Suppressor macrophage (primary cell): Measurements from ENCODE around the gene KCTD10.

Experiments
- DNase-seq, 4 experiments: peaks; one replicate each; pipeline ENCODE4 v3.0.0-alpha.2; 2020 to 2022

Gene KCTD10

GRCh38 chr12:109473006-109473405 lies 4.1 kb downstream of the KCTD10 start:
- no peak for DNase-seq

GRCh38 chr12:109469517-109469916 lies 7.6 kb downstream of the KCTD10 start:
- DNase-seq, result no peak

- DNase-seq, result peak; percentile 33 to 66 (median 62)
Observed at GRCh38 chr12:109467978-109468676, 9.0 kb downstream of the KCTD10 start.

GRCh38 chr12:109466821-109467220 lies 10.3 kb downstream of the KCTD10 start:
- no peak for DNase-seq

GRCh38 chr12:109466305-109466704 lies 10.8 kb downstream of the KCTD10 start:
- DNase-seq, result no peak

DNA sequence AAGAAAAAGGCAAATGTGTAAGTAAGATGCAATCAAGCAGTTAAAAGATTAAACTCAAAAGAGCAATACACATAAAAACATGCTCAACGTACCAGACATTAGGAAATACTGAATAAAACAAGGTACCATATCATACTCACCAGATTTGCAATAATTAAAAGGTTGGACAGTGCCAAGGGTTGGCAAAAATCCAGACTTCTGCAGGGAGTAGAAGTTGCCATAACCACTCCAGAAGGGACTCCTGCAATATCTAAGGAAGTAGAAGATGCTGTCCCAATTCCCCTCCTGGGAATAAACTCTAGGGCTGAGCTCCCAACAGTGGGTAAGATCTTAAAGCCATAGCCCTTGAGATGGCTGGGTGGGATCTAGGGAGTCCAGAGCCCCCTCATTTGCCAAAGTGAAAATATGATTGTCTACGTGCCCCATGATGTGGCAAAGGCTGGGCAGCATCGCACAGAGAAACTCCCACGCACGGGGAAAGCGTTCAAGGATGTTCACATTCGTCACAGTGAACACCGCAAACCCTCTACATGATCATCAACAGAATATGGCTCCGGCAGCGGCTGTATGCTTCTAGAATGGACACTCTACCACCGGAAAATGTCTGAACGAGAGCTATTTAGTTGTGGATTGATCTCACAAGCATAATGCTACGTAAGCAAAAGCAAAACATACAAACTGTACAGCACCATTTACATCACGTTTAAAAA lies 12.3 kb downstream of the KCTD10 start:
- DNase-seq, result no peak

- DNase-seq, result no peak
Observed at GRCh38 chr12:109463756-109464155, 13.3 kb downstream of the KCTD10 start.

DNA sequence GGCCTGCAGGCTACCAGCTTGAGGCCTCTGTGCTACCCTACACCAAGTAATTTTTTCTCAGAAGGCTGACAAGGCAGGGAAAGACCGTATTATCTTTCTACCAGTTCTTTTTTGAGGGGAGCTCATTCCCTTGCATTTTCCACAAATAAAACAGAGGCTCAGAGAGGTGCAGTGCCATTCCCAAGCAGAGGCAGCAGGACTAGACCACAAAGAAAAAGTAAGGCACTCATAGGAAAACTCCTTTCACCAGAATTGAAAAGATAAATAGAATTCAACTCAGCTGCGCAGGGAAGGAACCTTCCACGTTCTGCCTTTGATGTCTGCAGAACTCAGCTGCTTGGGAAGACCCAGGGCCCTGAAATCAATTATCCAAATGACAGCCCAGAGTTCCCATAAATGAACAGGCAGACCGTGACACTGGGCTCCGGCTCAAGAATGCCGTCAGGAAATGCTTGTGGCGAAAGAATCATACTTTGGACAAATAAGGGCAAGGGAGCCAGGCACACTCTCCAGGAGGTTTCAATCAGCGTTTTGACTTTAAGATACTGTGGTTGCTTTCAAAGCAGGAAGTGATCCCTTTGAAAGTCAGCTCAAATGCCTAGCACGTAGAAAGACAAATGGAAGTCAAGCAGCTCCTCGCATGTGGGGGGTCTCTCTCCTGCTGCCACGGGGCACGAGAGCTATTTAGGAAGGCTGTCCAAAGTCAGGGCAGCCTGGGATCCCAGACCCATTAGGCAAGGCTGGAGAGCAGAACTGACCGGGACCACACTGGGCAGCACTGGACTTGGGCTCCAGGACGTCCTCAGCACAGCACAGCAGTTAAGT lies 14.0 kb downstream of the KCTD10 start:
- peak; percentile 66 to 77 (median 70) for DNase-seq

DNA sequence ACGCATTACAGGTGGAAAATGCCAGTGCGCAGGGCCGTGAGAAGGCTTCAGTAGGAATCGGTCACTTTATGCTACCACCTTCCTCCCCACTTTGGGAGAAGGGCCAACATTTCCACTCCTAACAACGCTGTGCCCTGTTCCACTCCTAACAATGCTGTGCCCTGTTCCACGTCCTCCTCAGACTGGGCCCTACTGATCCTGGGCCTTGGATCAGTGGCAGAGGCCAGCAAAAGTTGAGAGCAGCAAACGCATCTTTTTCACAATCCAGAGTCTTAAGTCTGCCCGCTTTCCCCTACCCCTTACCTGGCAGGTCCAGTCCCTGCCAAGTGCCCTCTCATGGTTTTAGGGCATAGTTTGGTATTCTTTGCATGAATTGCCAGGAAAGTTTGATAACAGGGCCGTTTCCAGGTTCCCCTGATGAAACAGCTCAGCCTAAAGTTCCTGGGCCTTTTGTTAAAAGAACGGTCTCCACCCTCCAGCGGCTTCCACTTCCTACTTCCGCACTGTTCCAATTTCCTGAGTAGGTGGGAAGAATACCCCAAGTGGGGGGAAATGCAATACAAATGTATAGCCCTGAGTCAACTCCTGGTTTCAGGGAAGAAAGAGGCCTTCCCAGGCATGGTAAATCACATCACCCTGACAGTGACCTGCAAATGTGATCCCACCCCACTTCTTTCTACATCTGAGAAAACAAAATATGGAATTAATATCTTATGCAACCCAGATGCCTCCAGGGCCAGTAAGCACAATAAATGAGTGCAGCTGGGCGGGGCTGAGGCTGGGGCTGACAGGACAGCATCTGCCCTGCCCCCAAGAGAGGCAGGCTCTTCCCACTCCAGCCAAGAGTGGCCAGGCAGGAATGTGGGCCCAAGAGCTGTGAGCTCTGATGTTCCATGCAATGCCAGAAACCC lies 15.0 kb downstream of the KCTD10 start:
- DNase-seq, result peak; percentile 3 to 54 (median 32)

DNA sequence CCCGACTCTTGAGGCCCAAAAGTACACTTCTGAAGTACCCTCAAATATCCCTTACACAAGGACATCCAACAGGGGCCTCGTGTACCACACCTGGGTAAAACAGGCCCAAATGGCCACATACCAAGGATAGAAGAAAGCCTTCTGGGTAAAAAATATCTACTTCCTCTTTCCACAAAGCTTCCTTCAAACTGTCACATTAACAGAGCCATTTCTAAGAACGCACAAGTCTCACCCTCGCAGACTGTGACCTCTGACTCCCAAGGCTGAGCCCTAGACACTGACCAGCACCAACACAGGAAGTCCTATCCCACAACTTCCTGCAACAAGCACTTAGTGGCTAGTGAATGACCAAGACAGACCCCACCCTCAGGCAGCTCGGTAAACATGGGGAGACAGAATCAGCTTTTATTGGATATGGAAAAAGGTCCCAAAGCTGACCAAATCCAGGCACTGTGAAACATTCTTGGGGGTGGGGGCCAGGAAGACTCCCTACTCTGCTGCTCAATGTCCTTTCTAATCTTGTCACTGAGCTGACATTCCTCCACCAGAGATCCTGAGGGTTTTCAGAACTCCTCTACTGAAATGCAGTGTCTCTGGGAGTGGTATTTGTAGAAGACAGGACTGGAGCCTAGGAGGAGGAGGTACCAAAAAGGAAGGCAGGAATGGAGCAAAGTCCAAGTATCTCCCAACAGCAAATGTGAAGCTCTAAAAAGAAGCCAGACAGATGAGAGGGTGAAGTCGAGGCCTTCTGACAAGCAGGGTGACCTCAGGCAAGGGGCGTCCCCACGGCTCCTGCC lies 15.9 kb downstream of the KCTD10 start:
- DNase-seq, result peak; percentile 85 to 94 (median 88)

GRCh38 chr12:109460538-109460937 lies 16.6 kb downstream of the KCTD10 start:
- no peak for DNase-seq

DNA sequence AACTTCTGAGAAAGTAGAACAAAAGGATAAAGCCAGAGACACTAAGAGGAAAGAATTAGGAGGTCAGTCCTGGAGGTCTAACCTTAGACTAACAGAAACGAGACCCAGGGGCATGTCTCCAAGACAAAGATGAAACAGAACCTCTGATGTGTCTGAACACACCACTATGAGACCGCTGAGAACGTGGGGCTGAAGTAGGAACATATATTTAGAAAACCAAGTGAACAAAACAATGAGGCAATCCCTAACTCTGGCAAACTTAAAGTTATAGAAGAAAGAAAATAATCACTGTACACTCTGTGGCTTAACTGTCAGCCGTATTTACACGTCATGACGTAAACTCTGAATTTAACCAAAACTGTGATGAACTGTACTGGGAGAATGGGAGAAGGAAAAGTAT lies 17.9 kb downstream of the KCTD10 start:
- DNase-seq, result no peak

GRCh38 chr12:109458771-109459208 lies 18.3 kb downstream of the KCTD10 start:
- DNase-seq, result no peak

DNA sequence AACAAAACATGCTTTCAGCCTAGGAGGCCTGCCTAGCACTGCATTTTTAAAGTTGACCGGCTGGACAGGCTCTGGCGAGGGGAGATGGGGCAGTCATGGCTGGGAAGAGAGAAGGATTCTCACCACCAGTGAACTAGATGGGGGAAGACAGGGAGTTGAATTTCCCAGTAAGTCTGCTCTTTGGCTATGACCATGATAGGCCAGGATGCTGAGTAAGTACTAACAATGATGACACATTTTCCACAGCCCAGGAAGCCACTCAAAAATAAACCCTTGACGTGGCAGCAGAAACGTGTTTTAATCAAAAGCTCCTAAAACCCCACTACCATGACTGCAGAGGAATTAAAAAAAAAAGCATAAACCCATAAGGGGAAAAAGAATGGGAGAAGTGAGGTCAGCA lies 19.0 kb downstream of the KCTD10 start:
- no peak for DNase-seq

DNA sequence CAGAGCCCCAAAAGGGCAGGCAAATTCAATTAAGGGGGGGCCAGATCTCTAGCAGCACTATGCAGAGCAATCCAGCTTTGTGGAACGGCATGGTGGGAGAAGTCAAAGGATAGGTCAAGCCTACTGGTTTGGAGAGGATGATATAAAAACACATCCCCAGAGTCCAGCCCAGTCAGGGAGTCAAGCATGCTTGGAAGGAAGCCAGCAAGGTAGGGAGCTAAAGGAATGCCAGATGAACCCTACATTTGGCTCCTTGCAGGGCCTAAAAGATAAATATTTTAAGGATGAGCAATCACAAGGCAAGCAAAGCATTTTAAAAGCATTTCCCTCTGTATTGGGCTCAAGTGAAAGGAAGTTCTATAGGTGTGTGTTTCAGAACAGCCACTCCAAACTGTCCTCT lies 21.4 kb downstream of the KCTD10 start:
- no peak for DNase-seq

GRCh38 chr12:109452489-109452888 lies 24.6 kb downstream of the KCTD10 start:
- DNase-seq, result no peak

DNA sequence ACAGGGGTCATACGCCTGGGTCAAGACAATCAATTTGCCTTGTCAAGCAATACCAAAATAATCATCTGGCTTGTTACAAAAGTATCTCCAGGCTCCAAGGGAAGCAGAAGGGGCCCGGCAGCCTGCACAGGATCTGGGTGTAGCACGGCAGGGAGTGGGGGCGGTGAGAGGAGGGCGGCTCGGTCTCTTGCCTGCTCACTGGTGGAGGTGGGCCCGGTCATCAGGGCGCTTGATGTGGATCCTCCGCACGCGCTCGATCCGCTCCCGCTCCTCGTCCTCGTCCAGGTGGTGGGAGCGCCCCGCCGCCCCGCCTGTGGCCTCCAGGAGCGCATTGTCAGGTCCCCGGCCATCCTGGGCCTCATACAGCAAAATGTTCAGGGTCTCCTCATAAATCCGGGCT lies 25.7 kb downstream of the KCTD10 start:
- no peak for DNase-seq

DNA sequence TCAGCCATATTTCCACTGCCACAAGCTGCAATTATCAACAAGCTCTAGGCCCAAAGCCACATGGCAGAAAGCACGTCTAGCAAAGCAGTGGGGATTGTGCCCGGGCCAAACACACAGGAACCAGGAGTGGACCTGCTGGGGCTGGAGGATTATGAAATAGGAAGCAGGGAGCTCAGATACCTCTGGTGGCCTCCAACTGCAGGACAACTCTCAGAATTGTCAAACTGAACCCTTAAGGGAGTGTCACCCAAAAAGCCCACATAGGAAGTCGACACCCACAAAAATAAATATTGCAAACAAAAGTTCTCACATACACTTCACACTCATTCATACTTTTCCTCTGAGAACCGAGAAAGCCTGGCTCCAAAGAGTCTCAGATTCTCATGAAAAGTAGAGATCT lies 26.1 kb downstream of the KCTD10 start:
- DNase-seq, result no peak

DNA sequence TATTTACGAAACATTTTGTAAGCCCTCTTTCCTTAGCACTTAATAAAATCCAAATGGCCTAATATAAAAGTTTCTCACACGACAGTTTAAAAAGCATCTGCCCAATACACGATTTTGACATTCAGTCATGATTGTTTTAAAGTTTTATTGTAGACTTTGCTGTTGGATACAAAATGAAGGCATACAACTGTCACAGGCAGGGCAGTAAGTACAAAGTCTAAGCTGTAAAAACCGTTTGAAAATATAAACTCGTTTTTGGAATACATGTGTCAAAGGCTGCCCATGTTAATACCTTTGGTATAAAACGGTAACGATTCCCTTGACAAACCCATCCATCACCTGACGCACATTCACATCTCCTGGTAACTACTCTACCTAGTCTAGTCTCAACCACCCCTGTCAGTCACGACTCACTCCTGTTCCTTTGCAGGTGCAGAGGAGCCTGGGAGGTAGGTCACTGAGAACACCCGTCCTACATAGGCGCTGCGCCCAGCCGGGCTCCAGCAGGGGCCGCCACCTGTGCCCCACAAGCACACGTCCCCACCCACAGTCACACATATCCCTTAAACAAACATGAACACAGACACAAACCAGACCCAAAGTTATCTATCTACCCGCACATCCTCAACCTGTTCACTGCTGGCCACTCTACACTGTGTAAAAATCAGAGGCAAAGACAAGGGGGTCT lies 27.1 kb downstream of the KCTD10 start:
- DNase-seq, result no peak

- DNase-seq, result no peak
Observed at GRCh38 chr12:109448707-109449390, 28.3 kb downstream of the KCTD10 start.
